ENCODE measurements around the gene RRP7A. TPM values are rescaled to one million over a fixed set of nuclear protein-coding genes. Genes with fewer than 3 reads are reported as not detected.
"Not testable (repeated sequence)": the region's sequence is repeated elsewhere in the genome, so short reads cannot be mapped to it uniquely, and the experiment has no call there.

The RRP7A gene
- total RNA-seq, 1 experiment from 2014 or later, result 64.7 TPM

- TF ChIP-seq, protein P1, sequence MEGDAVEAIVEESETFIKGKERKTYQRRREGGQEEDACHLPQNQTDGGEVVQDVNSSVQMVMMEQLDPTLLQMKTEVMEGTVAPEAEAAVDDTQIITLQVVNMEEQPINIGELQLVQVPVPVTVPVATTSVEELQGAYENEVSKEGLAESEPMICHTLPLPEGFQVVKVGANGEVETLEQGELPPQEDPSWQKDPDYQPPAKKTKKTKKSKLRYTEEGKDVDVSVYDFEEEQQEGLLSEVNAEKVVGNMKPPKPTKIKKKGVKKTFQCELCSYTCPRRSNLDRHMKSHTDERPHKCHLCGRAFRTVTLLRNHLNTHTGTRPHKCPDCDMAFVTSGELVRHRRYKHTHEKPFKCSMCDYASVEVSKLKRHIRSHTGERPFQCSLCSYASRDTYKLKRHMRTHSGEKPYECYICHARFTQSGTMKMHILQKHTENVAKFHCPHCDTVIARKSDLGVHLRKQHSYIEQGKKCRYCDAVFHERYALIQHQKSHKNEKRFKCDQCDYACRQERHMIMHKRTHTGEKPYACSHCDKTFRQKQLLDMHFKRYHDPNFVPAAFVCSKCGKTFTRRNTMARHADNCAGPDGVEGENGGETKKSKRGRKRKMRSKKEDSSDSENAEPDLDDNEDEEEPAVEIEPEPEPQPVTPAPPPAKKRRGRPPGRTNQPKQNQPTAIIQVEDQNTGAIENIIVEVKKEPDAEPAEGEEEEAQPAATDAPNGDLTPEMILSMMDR (IDR thresholded peaks at IDR 0.05; ENCODE audit: unreplicated experiment), result no peak
- Mint-ChIP-seq H3K4me3 (ENCODE audit: low read depth, unreplicated experiment) (no peak overlapping the region), H3K27ac (ENCODE audit: unreplicated experiment) (no peak overlapping the region), H3K9me3 (ENCODE audit: low read depth, unreplicated experiment) (no peaks in the 10 kb centered on the region), H3K36me3 (ENCODE audit: insufficient read depth, unreplicated experiment) (no peaks in the 10 kb centered on the region), H3K27me3 (ENCODE audit: unreplicated experiment) (peaks cover 50% of the 10 kb centered on the region), H3K4me1 (ENCODE audit: low read depth, unreplicated experiment) (no peaks in the 10 kb centered on the region)
- CTCF ChIA-PET, result no interaction called here
- intact Hi-C loops (cut with micrococcal nuclease; ENCODE audit: unreplicated experiment), result no loop called here
- BruUV-seq (replicated peaks), result no TSS peak
- DNase-seq, result no peak
Observed at GRCh38 chr22:42484506-42484905, 35.1 kb downstream of the RRP7A start.

- CTCF ChIA-PET; H3K9me3 Mint-ChIP-seq (ENCODE audit: low read depth, unreplicated experiment): not testable (repeated sequence)
Observed at GRCh38 chr22:42483610-42484223, 35.9 kb downstream of the RRP7A start.

DNA sequence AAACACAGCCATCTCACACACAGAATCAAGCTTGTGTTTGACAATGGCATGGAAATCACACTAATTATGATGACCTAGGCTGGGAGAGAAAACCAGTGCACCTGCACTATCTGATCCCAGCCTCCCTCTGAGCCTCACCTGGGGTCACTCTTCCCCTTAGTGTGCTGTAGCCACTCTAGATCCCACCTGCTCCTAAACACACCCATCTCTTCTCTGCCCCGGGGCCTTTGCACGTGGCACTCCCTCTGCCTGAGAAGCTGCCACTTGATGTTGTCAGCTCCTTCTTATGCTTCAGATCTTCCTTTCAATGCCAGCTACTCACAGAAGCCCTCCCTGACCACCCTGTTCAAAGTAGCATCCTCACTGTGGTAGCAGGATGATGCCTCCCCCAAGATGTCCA lies 44.5 kb downstream of the RRP7A start:
- CTCF ChIA-PET, result no interaction called here
- no peak for DNase-seq
- intact Hi-C loops (cut with micrococcal nuclease; ENCODE audit: unreplicated experiment), result no loop called here
- no TSS peak for BruUV-seq (replicated peaks)
- Mint-ChIP-seq H3K36me3 (ENCODE audit: insufficient read depth, unreplicated experiment) (no peaks in the 10 kb centered on the region), H3K9me3 (ENCODE audit: low read depth, unreplicated experiment) (no peaks in the 10 kb centered on the region), H3K4me1 (ENCODE audit: low read depth, unreplicated experiment) (no peaks in the 10 kb centered on the region), H3K27me3 (ENCODE audit: unreplicated experiment) (peaks cover 59% of the 10 kb centered on the region), H3K27ac (ENCODE audit: unreplicated experiment) (no peak overlapping the region), H3K4me3 (ENCODE audit: low read depth, unreplicated experiment) (no peak overlapping the region)
- TF ChIP-seq, protein P1 (IDR thresholded peaks at IDR 0.05; ENCODE audit: unreplicated experiment), result no peak

More at GRCh38 chr22:42483610-42484223, 35.9 kb downstream of the RRP7A start:
- H3K4me1 Mint-ChIP-seq (ENCODE audit: low read depth, unreplicated experiment); H3K27ac Mint-ChIP-seq (ENCODE audit: unreplicated experiment); DNase-seq; H3K4me3 Mint-ChIP-seq (ENCODE audit: low read depth, unreplicated experiment); BruUV-seq (replicated peaks); H3K36me3 Mint-ChIP-seq (ENCODE audit: insufficient read depth, unreplicated experiment); intact Hi-C loops (cut with micrococcal nuclease; ENCODE audit: unreplicated experiment): not testable (repeated sequence)
- H3K27me3 Mint-ChIP-seq (ENCODE audit: unreplicated experiment), result peaks cover 54% of the 10 kb centered on the region

GRCh38 chr22:42473484-42474193 lies 46.0 kb downstream of the RRP7A start:
- CTCF ChIA-PET, result interaction anchor here (0.6 to 1.0 kb wide), 4 partner anchors 29 to 383 kb away, joined by 3 to 6 read pairs (median 4); partner anchors contain the start of gene NDUFA6
- intact Hi-C loops (cut with micrococcal nuclease; ENCODE audit: unreplicated experiment), result no loop called here
- Mint-ChIP-seq H3K27me3 (ENCODE audit: unreplicated experiment) (peaks cover 60% of the 10 kb centered on the region), H3K4me3 (ENCODE audit: low read depth, unreplicated experiment) (no peak overlapping the region), H3K27ac (ENCODE audit: unreplicated experiment) (no peak overlapping the region), H3K36me3 (ENCODE audit: insufficient read depth, unreplicated experiment) (no peaks in the 10 kb centered on the region), H3K4me1 (ENCODE audit: low read depth, unreplicated experiment) (no peaks in the 10 kb centered on the region), H3K9me3 (ENCODE audit: low read depth, unreplicated experiment) (no peaks in the 10 kb centered on the region)
- peak; percentile 51 for DNase-seq
- TF ChIP-seq, protein P1 (IDR thresholded peaks at IDR 0.05; ENCODE audit: unreplicated experiment), result peak; percentile 63
- no TSS peak for BruUV-seq (replicated peaks)

DNA sequence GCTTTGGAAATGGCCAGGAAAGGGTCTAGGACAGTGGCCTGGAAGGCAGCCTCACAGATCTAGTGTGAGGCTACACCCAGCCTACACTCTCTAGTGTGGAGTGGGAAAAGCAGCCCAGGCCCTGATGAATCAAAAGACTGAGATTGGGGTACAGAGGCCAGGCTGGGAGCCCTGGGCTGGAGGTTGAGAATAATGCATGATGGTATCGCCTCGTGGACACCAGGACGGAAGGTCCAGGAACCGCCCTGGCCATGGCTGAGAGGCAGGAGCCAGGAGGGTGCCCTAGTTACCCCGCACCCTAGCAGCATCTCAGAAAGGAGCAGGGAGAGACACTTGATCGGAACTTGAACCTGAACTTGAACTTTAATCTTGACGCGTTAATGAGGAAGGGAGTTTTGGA lies 46.9 kb downstream of the RRP7A start:
- H3K4me1 Mint-ChIP-seq (ENCODE audit: low read depth, unreplicated experiment), result no peaks in the 10 kb centered on the region
- peaks cover 66% of the 10 kb centered on the region for H3K27me3 Mint-ChIP-seq (ENCODE audit: unreplicated experiment)
- DNase-seq, result no peak
- H3K27ac Mint-ChIP-seq (ENCODE audit: unreplicated experiment), result no peak overlapping the region
- H3K4me3 Mint-ChIP-seq (ENCODE audit: low read depth, unreplicated experiment), result no peak overlapping the region
- CTCF ChIA-PET, result no interaction called here
- H3K9me3 Mint-ChIP-seq (ENCODE audit: low read depth, unreplicated experiment), result no peaks in the 10 kb centered on the region
- TF ChIP-seq, protein P1 (IDR thresholded peaks at IDR 0.05; ENCODE audit: unreplicated experiment), result no peak
- no TSS peak for BruUV-seq (replicated peaks)
- intact Hi-C loops (cut with micrococcal nuclease; ENCODE audit: unreplicated experiment), result no loop called here
- no peaks in the 10 kb centered on the region for H3K36me3 Mint-ChIP-seq (ENCODE audit: insufficient read depth, unreplicated experiment)

Data from Calu3 (cell line).